GM10248 (cell line): ENCODE measurements around the gene SSR1.

Experiments
- CTCF ChIA-PET: fragments of 300-600 bp; sonication (Branson Sonifier 250); formaldehyde crosslinking; extraction: SDS; loops from one replicate; lab custom pipeline; 2021; ENCODE audit warnings: antibody characterized with exemption; lab: Yijun Ruan, JAX
- POLR2A ChIA-PET: fragments of 350-650 bp; sonication (Branson Sonifier 250); formaldehyde crosslinking; extraction: SDS; loops from one replicate; lab custom pipeline; 2020; ENCODE audit warnings: antibody characterized with exemption; lab: Yijun Ruan, JAX
- DNase-seq: peaks from one replicate; pipeline ENCODE4 v3.0.0; 2012; ENCODE audit errors: extremely low spot score
- TF ChIP-seq, protein P1 (sequence below): IDR thresholded peaks from 2 replicates; pipeline ENCODE4 v1.5.1; 2012; ENCODE audit warnings: mild to moderate bottlenecking, low read depth; ENCODE audit errors: extremely low read depth, missing control alignments, control extremely low read depth

The SSR1 gene

DNA sequence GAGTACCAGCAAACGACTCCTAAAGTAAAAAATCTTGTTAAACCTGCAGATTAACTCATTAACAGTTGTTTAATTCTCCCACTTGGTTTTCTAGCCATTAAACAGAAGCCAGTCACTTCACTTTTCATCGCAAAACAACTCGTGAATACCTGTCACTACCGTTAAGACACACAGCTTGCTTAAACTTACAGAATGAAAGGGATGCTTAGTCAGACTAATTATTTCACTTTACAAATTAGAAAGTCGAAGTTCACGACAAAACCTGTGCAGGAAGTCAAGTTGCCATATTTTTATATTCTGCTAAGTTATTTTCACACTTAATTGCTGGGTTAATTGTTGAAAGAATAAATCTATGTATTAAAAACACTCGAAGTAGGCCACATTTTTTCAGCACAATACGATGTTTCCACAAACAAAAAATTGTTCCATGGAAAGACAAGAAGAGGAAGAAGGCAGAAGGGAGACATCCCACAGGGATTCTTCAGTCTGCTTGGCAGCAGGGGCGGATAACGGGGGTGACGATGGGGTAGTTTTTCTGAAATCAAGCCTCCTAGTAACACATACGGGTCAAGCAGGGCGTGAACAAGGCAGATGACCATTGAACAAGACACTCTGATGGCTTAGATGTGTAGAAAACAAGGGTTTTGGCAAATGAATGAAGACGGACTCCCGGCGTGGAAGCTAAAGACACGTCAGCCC, 933 bp downstream of the SSR1 start:
- ChIA-PET CTCF (interaction anchor here (1.5 kb wide), 1 partner anchor 35 kb away, joined by 3 read pairs; no protein-coding TSS in a partner anchor), POLR2A (interaction anchor here (0.6 kb wide), 1 partner anchor 158 kb away, joined by 4 read pairs; no protein-coding TSS in a partner anchor)
- DNase-seq = no peak
- TF ChIP-seq, protein P1, sequence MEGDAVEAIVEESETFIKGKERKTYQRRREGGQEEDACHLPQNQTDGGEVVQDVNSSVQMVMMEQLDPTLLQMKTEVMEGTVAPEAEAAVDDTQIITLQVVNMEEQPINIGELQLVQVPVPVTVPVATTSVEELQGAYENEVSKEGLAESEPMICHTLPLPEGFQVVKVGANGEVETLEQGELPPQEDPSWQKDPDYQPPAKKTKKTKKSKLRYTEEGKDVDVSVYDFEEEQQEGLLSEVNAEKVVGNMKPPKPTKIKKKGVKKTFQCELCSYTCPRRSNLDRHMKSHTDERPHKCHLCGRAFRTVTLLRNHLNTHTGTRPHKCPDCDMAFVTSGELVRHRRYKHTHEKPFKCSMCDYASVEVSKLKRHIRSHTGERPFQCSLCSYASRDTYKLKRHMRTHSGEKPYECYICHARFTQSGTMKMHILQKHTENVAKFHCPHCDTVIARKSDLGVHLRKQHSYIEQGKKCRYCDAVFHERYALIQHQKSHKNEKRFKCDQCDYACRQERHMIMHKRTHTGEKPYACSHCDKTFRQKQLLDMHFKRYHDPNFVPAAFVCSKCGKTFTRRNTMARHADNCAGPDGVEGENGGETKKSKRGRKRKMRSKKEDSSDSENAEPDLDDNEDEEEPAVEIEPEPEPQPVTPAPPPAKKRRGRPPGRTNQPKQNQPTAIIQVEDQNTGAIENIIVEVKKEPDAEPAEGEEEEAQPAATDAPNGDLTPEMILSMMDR = no peak

GRCh38 chr6:7311176-7311575, 1.8 kb downstream of the SSR1 start:
- TF ChIP-seq, protein P1 = no peak
- ChIA-PET POLR2A (no interaction called here), CTCF (no interaction called here)
- DNase-seq = no peak

- TF ChIP-seq, protein P1 = no peak
- DNase-seq = no peak
- CTCF ChIA-PET = no interaction called here
- POLR2A ChIA-PET = interaction anchor here (0.6 kb wide), 1 partner anchor 12 kb away, joined by 6 read pairs; no protein-coding TSS in a partner anchor
These were observed 3.9 kb downstream of the SSR1 start for GRCh38 chr6:7309050-7309449.

DNA sequence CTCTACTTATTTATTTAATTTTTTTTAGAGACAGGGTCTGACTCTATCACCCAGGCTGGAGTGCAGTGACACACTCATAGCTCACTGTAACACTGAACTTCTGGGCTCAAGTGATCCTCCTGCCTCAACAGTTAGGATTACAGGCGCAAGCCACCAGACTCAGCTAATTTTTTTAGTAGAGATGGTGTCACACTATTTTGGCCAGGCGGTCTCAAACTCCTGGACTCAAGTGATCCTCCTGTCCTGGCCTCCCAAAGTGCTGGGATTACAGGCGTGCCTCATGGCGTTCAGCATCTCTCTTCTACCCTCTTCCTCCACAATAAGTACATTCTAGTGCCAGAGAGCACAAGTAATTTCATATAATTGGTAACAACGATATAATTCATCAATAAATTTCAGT, 5.5 kb downstream of the SSR1 start:
- TF ChIP-seq, protein P1 = no peak
- ChIA-PET CTCF (interaction anchor here (1.2 to 3.0 kb wide), 4 partner anchors 26 to 293 kb away, joined by 3 to 9 read pairs (median 5); partner anchors contain the start of genes CAGE1 and RIOK1), POLR2A (no interaction called here)
- no peak for DNase-seq

DNA sequence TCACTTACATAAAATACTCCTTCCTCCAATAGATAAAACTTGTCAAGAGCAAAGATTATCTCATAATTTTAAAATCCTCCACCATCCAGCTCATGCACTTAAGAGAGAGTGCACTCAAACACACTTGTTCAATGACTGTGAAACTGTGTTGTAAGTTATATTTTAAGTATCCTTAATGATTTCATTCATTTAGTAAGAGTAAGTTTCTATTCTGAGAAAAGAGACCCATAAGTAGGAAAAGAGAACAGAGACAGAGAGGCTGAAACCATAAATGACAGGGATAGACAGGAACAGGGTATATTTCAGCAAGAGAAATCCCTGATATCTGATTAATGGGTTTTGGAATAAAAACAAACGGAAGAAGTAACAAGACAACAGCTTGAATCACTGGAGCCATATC, 8.2 kb downstream of the SSR1 start:
- ChIA-PET CTCF (interaction anchor here (1.0 to 3.0 kb wide), 4 partner anchors 12 to 29 kb away, joined by 3 to 10 read pairs (median 6); no protein-coding TSS in a partner anchor), POLR2A (no interaction called here)
- TF ChIP-seq, protein P1 = no peak
- no peak for DNase-seq

GRCh38 chr6:7301702-7302101, 11.3 kb downstream of the SSR1 start:
- DNase-seq = no peak
- POLR2A ChIA-PET = interaction anchor here (0.5 kb wide), 1 partner anchor 17 kb away, joined by 3 read pairs; no protein-coding TSS in a partner anchor
- CTCF ChIA-PET = interaction anchor here (2.1 to 3.3 kb wide), 3 partner anchors 10 to 26 kb away, joined by 4 to 17 read pairs (median 7); no protein-coding TSS in a partner anchor
- TF ChIP-seq, protein P1 = no peak
